H9 (cell line): Measurements from ENCODE around the gene ZNF341. TPM values are rescaled to one million over a fixed set of nuclear protein-coding genes. Genes with fewer than 3 reads are reported as not detected.

Experiments used
- DNase-seq: peaks from one replicate; pipeline ENCODE4 v3.0.0-alpha.2; 2017
- H2AFZ ChIP-seq: one replicate; pipeline ENCODE4 v1.6.1; 2013; ENCODE audit warnings: mild to moderate bottlenecking, low read length, control low read depth, moderate library complexity
- H2AK5ac ChIP-seq: 2 replicates; pipeline ENCODE4 v1.6.1; 2013; ENCODE audit warnings: low read length, control low read depth, mixed read lengths; ENCODE audit not compliant: insufficient read length
- H2BK120ac ChIP-seq: one replicate; pipeline ENCODE4 v1.6.1; 2013; ENCODE audit warnings: low read depth, mild to moderate bottlenecking, low read length, control low read depth, inconsistent platforms; ENCODE audit not compliant: poor library complexity, severe bottlenecking
- H2BK12ac ChIP-seq: 2 replicates; pipeline ENCODE4 v1.6.1; 2013; ENCODE audit warnings: low read length, control low read depth, mixed read lengths, low read depth; ENCODE audit not compliant: insufficient read length
- H2BK15ac ChIP-seq: 2 replicates; pipeline ENCODE4 v1.6.1; 2013; ENCODE audit warnings: low read depth, low read length, control low read depth
- H2BK20ac ChIP-seq: one replicate; pipeline ENCODE4 v1.6.1; 2013; ENCODE audit warnings: low read depth, mild to moderate bottlenecking, low read length, control low read depth, inconsistent platforms; ENCODE audit not compliant: poor library complexity, severe bottlenecking
- H2BK5ac ChIP-seq: 2 replicates; pipeline ENCODE4 v1.6.1; 2013; ENCODE audit warnings: low read length, control low read depth, mixed read lengths; ENCODE audit not compliant: insufficient read length
- H3K14ac ChIP-seq: 2 replicates; pipeline ENCODE4 v1.6.1; 2013; ENCODE audit warnings: low read length, control low read depth; ENCODE audit not compliant: insufficient read depth
- H3K18ac ChIP-seq: 2 replicates; pipeline ENCODE4 v1.6.1; 2013; ENCODE audit warnings: low read depth, mild to moderate bottlenecking, mixed read lengths, low read length, control low read depth; ENCODE audit not compliant: insufficient read length
- H3K23ac ChIP-seq: 2 replicates; pipeline ENCODE4 v1.6.1; 2013; ENCODE audit warnings: low read length, control low read depth, mixed read lengths, low read depth; ENCODE audit not compliant: insufficient read length
- H3K23me2 ChIP-seq: 2 replicates; pipeline ENCODE4 v1.6.1; 2013; ENCODE audit warnings: low read depth, mild to moderate bottlenecking, mixed read lengths, low read length, control low read depth; ENCODE audit not compliant: insufficient read length, poor library complexity, severe bottlenecking
- H3K27ac ChIP-seq: 2 replicates; pipeline ENCODE4 v1.5.1; 2013; ENCODE audit warnings: low read length, control low read depth, mixed read lengths, low read depth; ENCODE audit not compliant: insufficient read length
- H3K27me3 ChIP-seq: 2 replicates; pipeline ENCODE4 v1.6.1; 2013; ENCODE audit warnings: low read length, control low read depth, inconsistent platforms; ENCODE audit not compliant: insufficient read depth
- H3K4ac ChIP-seq: 2 replicates; pipeline ENCODE4 v1.6.1; 2013; ENCODE audit warnings: low read depth, mild to moderate bottlenecking, control low read depth, inconsistent platforms, low read length, moderate library complexity
- H3K4me1 ChIP-seq: 2 replicates; pipeline ENCODE4 v1.6.1; 2013; ENCODE audit warnings: low read length, control low read depth, inconsistent platforms; ENCODE audit not compliant: insufficient read depth
- H3K4me2 ChIP-seq: 2 replicates; pipeline ENCODE4 v1.6.1; 2013; ENCODE audit warnings: low read length, control low read depth, mixed read lengths; ENCODE audit not compliant: insufficient read length, insufficient read depth
- H3K56ac ChIP-seq: 2 replicates; pipeline ENCODE4 v1.6.1; 2013; ENCODE audit warnings: low read depth, mild to moderate bottlenecking, mixed read lengths, low read length, control low read depth; ENCODE audit not compliant: insufficient read length
- H3K79me1 ChIP-seq: 2 replicates; pipeline ENCODE4 v1.6.1; 2013; ENCODE audit warnings: low read depth, mild to moderate bottlenecking, moderate library complexity, low read length, control low read depth, inconsistent platforms; ENCODE audit not compliant: insufficient read depth, poor library complexity, severe bottlenecking
- H3K79me2 ChIP-seq: 2 replicates; pipeline ENCODE4 v1.6.1; 2013; ENCODE audit warnings: low read length, control low read depth, inconsistent platforms; ENCODE audit not compliant: insufficient read depth
- H3K9ac ChIP-seq: 2 replicates; pipeline ENCODE4 v1.6.1; 2013; ENCODE audit warnings: low read length, control low read depth, mixed read lengths; ENCODE audit not compliant: insufficient read length; ENCODE audit errors: extremely low read depth
- H3K9me3 ChIP-seq: one replicate; pipeline ENCODE4 v1.6.1; 2013; ENCODE audit warnings: low read depth, low read length, inconsistent platforms; ENCODE audit not compliant: control insufficient read depth
- H3T11ph ChIP-seq: one replicate; pipeline ENCODE4 v1.6.1; 2013; ENCODE audit warnings: mild to moderate bottlenecking, low read length, control low read depth, inconsistent platforms
- H4K20me1 ChIP-seq: one replicate; pipeline ENCODE4 v1.6.1; 2013; ENCODE audit not compliant: control insufficient read depth, insufficient read length, insufficient read depth
- H4K5ac ChIP-seq: 2 replicates; pipeline ENCODE4 v1.6.1; 2013; ENCODE audit warnings: low read depth, mild to moderate bottlenecking, mixed read lengths, low read length, control low read depth; ENCODE audit not compliant: insufficient read length
- H4K8ac ChIP-seq: replicated peaks from 2 replicates; pipeline ENCODE4 v1.6.1; 2013; ENCODE audit warnings: low read length, control low read depth, mixed read lengths, low read depth; ENCODE audit not compliant: insufficient read length
- H4K91ac ChIP-seq: 2 replicates; pipeline ENCODE4 v1.6.1; 2013; ENCODE audit warnings: low read depth, mild to moderate bottlenecking, moderate library complexity, mixed read lengths, low read length, control low read depth; ENCODE audit not compliant: insufficient read length
- H3K27ac Mint-ChIP-seq, 3 experiments: 2 replicates in 2 of 3; 3 replicates in 1 of 3; pipeline ENCODE4 v1.8.0; 2020 to 2021; ENCODE audit warnings: mixed read lengths in 3 of 3, mild to moderate bottlenecking in 1 of 3, moderate library complexity in 1 of 3
- H3K27me3 Mint-ChIP-seq: 2 replicates; pipeline ENCODE4 v1.8.0; 2021; ENCODE audit warnings: low read depth, mild to moderate bottlenecking, moderate library complexity, mixed read lengths
- H3K36me3 Mint-ChIP-seq, 3 experiments: 2 replicates in 2 of 3; 3 replicates in 1 of 3; pipeline ENCODE4 v1.8.0; 2020 to 2021; ENCODE audit warnings: low read depth in 3 of 3, mixed read lengths in 3 of 3; ENCODE audit not compliant: insufficient read depth in 1 of 3
- H3K4me1 Mint-ChIP-seq, 2 experiments: 2 replicates each; pipeline ENCODE4 v1.8.0; 2020; ENCODE audit warnings: mixed read lengths in 2 of 2
- H3K4me3 Mint-ChIP-seq, 2 experiments: 2 replicates in 1 of 2; 3 replicates in 1 of 2; pipeline ENCODE4 v1.8.0; 2020 to 2021; ENCODE audit warnings: mild to moderate bottlenecking in 2 of 2, mixed read lengths in 2 of 2, moderate library complexity in 1 of 2
- H3K9me3 Mint-ChIP-seq, 2 experiments: 2 replicates in 1 of 2; 3 replicates in 1 of 2; pipeline ENCODE4 v1.8.0; 2020; ENCODE audit warnings: mild to moderate bottlenecking in 2 of 2, mixed read lengths in 2 of 2, moderate library complexity in 1 of 2
- WGBS: extraction: QIAGEN DNeasy Blood & Tissue Kit; methylation state at CpG from one replicate; pipeline ENCODE4 v1.1.7; 2013; ENCODE audit warnings: missing lambda C conversion rate, low lambda C conversion rate, mixed read lengths; ENCODE audit not compliant: insufficient read length; ENCODE audit errors: extremely low coverage; 5-methylcytosine and 5-hydroxymethylcytosine counted together
- total RNA-seq: library from RNA; stranded (reverse); gene quantifications from 2 replicates; pipeline ENCODE4 v1.2.1, GENCODE V29; 2021
- TF ChIP-seq, protein P1 (sequence below): fragments of 200-600 bp; sonication (generic); conservative IDR thresholded peaks from 3 replicates; pipeline ENCODE4 v1.8.0; 2021; ENCODE audit warnings: antibody characterized with exemption, mild to moderate bottlenecking

The ZNF341 gene
- total RNA-seq, 1 experiment from 2014 or later, result 5.2 TPM

GRCh38 chr20:33785503-33785902, 53.7 kb downstream of the ZNF341 start:
- Histone ChIP-seq H2BK5ac (no peak overlapping the region), H4K91ac (no peak overlapping the region), H4K20me1 (no peaks in the 10 kb centered on the region), H3K4me2 (no peak overlapping the region), H3K14ac (no peak overlapping the region), H3K79me1 (no peaks in the 10 kb centered on the region), H3K56ac (no peak overlapping the region), H3K9me3 (no peaks in the 10 kb centered on the region), H4K8ac (no peak overlapping the region), H3T11ph (no peak overlapping the region), H3K27me3 (no peaks in the 10 kb centered on the region), H3K4ac (no peak overlapping the region), H3K9ac (no peak overlapping the region), H3K23ac (no peak overlapping the region), H2BK12ac (no peak overlapping the region), H4K5ac (no peak overlapping the region), H3K79me2 (no peaks in the 10 kb centered on the region), H2BK15ac (no peak overlapping the region), H3K27ac (no peak overlapping the region), H2AFZ (no peak overlapping the region), H3K23me2 (no peaks in the 10 kb centered on the region), H2BK120ac (no peak overlapping the region), H3K4me1 (no peaks in the 10 kb centered on the region; the same call in 1 of the 2 replicates), H2BK20ac (no peak overlapping the region), H2AK5ac (no peak overlapping the region), H3K18ac (no peak overlapping the region)
- Mint-ChIP-seq H3K36me3 (peaks cover 0 to 2% (median 0%) of the 10 kb centered on the region in 3 experiments; a peak in 1 of 7 replicates), H3K4me3 (no peak overlapping the region), H3K4me1 (peaks cover 6% of the 10 kb centered on the region in 2 experiments), H3K9me3 (no peaks in the 10 kb centered on the region), H3K27me3 (no peaks in the 10 kb centered on the region), H3K27ac (no peak overlapping the region)
- no peak for DNase-seq
- WGBS, result no CpG with 5 or more reads among the region's 5 CpGs
- TF ChIP-seq, protein P1, sequence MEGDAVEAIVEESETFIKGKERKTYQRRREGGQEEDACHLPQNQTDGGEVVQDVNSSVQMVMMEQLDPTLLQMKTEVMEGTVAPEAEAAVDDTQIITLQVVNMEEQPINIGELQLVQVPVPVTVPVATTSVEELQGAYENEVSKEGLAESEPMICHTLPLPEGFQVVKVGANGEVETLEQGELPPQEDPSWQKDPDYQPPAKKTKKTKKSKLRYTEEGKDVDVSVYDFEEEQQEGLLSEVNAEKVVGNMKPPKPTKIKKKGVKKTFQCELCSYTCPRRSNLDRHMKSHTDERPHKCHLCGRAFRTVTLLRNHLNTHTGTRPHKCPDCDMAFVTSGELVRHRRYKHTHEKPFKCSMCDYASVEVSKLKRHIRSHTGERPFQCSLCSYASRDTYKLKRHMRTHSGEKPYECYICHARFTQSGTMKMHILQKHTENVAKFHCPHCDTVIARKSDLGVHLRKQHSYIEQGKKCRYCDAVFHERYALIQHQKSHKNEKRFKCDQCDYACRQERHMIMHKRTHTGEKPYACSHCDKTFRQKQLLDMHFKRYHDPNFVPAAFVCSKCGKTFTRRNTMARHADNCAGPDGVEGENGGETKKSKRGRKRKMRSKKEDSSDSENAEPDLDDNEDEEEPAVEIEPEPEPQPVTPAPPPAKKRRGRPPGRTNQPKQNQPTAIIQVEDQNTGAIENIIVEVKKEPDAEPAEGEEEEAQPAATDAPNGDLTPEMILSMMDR, result no peak
